ENCODE measurements around the gene MCRIP2. TPM values are rescaled to one million over a fixed set of nuclear protein-coding genes. Genes with fewer than 3 reads are reported as not detected.

The MCRIP2 gene
- total and polyA plus RNA-seq, 2 experiments from 2014 or later = 64.3 to 67.7 TPM

GRCh38 chr16:689175-689897, 47.7 kb downstream of the MCRIP2 start:
- Histone ChIP-seq H3K4me3 (peak overlapping the region; percentile 95), H3K79me2 (replicated peaks; ENCODE audit: insufficient read depth) (no peaks in the 10 kb centered on the region; the same call in 1 of the 2 replicates), H3K4me2 (peak overlapping the region; percentile 99), H3K27me3 (ENCODE audit: insufficient read depth) (peaks cover 37% of the 10 kb centered on the region), H3K36me3 (ENCODE audit: insufficient read depth) (no peaks in the 10 kb centered on the region), H3K4me1 (ENCODE audit: insufficient read depth) (no peaks in the 10 kb centered on the region), H2AFZ (no peak overlapping the region), H3F3A (replicated peaks; ENCODE audit: low read depth) (0 out of 2 replicates have a peak, but pooled peaks cover 3% of the 10 kb centered on the region), H3K9me2 (ENCODE audit: insufficient read depth) (no peaks in the 10 kb centered on the region), H3K27ac (ENCODE audit: low read depth) (no peak overlapping the region), H4K20me1 (replicated peaks; ENCODE audit: insufficient read depth) (no peaks in the 10 kb centered on the region)
- ATAC-seq = no peak
- H3K9me3 Mint-ChIP-seq = no peaks in the 10 kb centered on the region; the same call in 1 of the 3 replicates
- peaks cover 10% of the 10 kb centered on the region for H3K36me3 Mint-ChIP-seq (ENCODE audit: low read depth)
- H3K27ac Mint-ChIP-seq = peak overlapping the region; percentile 82; the same call in 1 of the 2 replicates
- DNase-seq (ENCODE audit: low spot score) = no peak
- H3K4me3 Mint-ChIP-seq = peak overlapping the region; percentile 87
- H3K27me3 Mint-ChIP-seq (ENCODE audit: insufficient read depth, low read depth, poor library complexity) = peaks cover 22% of the 10 kb centered on the region
- TF ChIP-seq ZNF331 (CRISPR knock-in tag; IDR thresholded peaks at IDR 0.05; ENCODE audit: low read depth) (no peak), ZNF114 (CRISPR knock-in tag; IDR thresholded peaks at IDR 0.05) (no peak), REST (IDR thresholded peaks at IDR 0.05; ENCODE audit: unreplicated experiment) (no peak), ZNF462 (CRISPR knock-in tag; IDR thresholded peaks at IDR 0.05) (no peak), CTCF (conservative IDR thresholded peaks at IDR 0.05; ENCODE audit: low read depth in 2 of 2) (no peak), STAT1 (IDR thresholded peaks at IDR 0.05; ENCODE audit: unreplicated experiment) (no peak), CREB1 (CRISPR knock-in tag; IDR thresholded peaks at IDR 0.05; ENCODE audit: low read depth) (no peak), EZH2 (IDR thresholded peaks at IDR 0.05; ENCODE audit: low read depth, unreplicated experiment) (no peak), POLR2AphosphoS5 (IDR thresholded peaks at IDR 0.05; ENCODE audit: low read depth) (no peak), EZH2phosphoT487 (IDR thresholded peaks at IDR 0.05; ENCODE audit: unreplicated experiment) (no peak), ETS1 (IDR thresholded peaks at IDR 0.05) (no peak), JUNB (IDR thresholded peaks at IDR 0.05; ENCODE audit: unreplicated experiment) (no peak), NANOG (IDR thresholded peaks at IDR 0.05; ENCODE audit: borderline replicate concordance) (no peak)
- H3K4me1 Mint-ChIP-seq = no peaks in the 10 kb centered on the region; the same call in 1 of the 3 replicates

Measured in GM23338 (cell line).